ENCODE results near the gene MIEF2. TPM values are rescaled to one million over a fixed set of nuclear protein-coding genes. Genes with fewer than 3 reads are reported as not detected.
"Not testable (repeated sequence)": the region's sequence is repeated elsewhere in the genome, so short reads cannot be mapped to it uniquely, and the experiment has no call there.

The MIEF2 gene
- polyA plus RNA-seq (ENCODE audit: insufficient read length in 3 of 3), result 10 to 100 TPM; 12.2 to 19.2 (median 18.0) TPM
- long read RNA-seq, donor 1, partial matches to known transcripts, result 0 of 4 reads
- long read RNA-seq, donor 1, other reads (novel, unspliced or antisense), result 0 of 4 reads
- long read RNA-seq, donor 2, transcript MIEF2-201 (4 exons, 3,364 nt), result major isoform, 7 of 7 reads
- long read RNA-seq, donor 2, partial matches to known transcripts, result 0 of 7 reads
- long read RNA-seq, donor 2, other reads (novel, unspliced or antisense), result 0 of 7 reads
- long read RNA-seq, donor 3, transcript MIEF2-201 (4 exons, 3,364 nt), result major isoform, 6 of 8 reads
- long read RNA-seq, donor 3, partial matches to known transcripts, result 0 of 8 reads
- long read RNA-seq, donor 3, other reads (novel, unspliced or antisense), result 0 of 8 reads
- long read RNA-seq, donor 4, transcript MIEF2-201 (4 exons, 3,364 nt), result major isoform, 9 of 9 reads
- long read RNA-seq, donor 4, partial matches to known transcripts, result 0 of 9 reads
- long read RNA-seq, donor 4, other reads (novel, unspliced or antisense), result 0 of 9 reads
- long read RNA-seq, donor 5, result 0 reads
- long read RNA-seq, donor 6, transcript MIEF2-201 (4 exons, 3,364 nt), result major isoform, 7 of 8 reads
- long read RNA-seq, donor 6, partial matches to known transcripts, result 0 of 8 reads
- long read RNA-seq, donor 6, other reads (novel, unspliced or antisense), result 0 of 8 reads
- long read RNA-seq, donor 7, transcript MIEF2-201 (4 exons, 3,364 nt), result major isoform, 6 of 7 reads
- long read RNA-seq, donor 7, partial matches to known transcripts, result 0 of 7 reads
- long read RNA-seq, donor 7, other reads (novel, unspliced or antisense), result 0 of 7 reads
- long read RNA-seq, donor 8, result 0 reads
- long read RNA-seq, donor 9, transcript MIEF2-201 (4 exons, 3,364 nt), result major isoform, 9 of 11 reads
- long read RNA-seq, donor 9, partial matches to known transcripts, result 0 of 11 reads
- long read RNA-seq, donor 9, other reads (novel, unspliced or antisense), result 0 of 11 reads
- long read RNA-seq, donor 10, transcript MIEF2-201 (4 exons, 3,364 nt), result major isoform, 11 of 15 reads
- long read RNA-seq, donor 10, partial matches to known transcripts, result 0 of 15 reads
- long read RNA-seq, donor 10, other reads (novel, unspliced or antisense), result 0 of 15 reads
- long read RNA-seq, donor 11, transcript MIEF2-201 (4 exons, 3,364 nt), result major isoform, 6 of 14 reads
- long read RNA-seq, donor 11, partial matches to known transcripts, result 6 of 14 reads
- long read RNA-seq, donor 11, other reads (novel, unspliced or antisense), result 0 of 14 reads
- long read RNA-seq, donor 12, partial matches to known transcripts, result 0 of 3 reads
- long read RNA-seq, donor 12, other reads (novel, unspliced or antisense), result 0 of 3 reads
- long read RNA-seq, donor 13, result 0 reads
- long read RNA-seq, donor 14, transcript MIEF2-201 (4 exons, 3,364 nt), result major isoform, 5 of 6 reads
- long read RNA-seq, donor 14, partial matches to known transcripts, result 0 of 6 reads
- long read RNA-seq, donor 14, other reads (novel, unspliced or antisense), result 0 of 6 reads
- long read RNA-seq, donor 15, partial matches to known transcripts, result 0 of 4 reads
- long read RNA-seq, donor 15, other reads (novel, unspliced or antisense), result 0 of 4 reads
- long read RNA-seq, donor 16, transcript MIEF2-201 (4 exons, 3,364 nt), result major isoform, 18 of 31 reads
- long read RNA-seq, donor 16, partial matches to known transcripts, result 11 of 31 reads
- long read RNA-seq, donor 16, other reads (novel, unspliced or antisense), result 0 of 31 reads

- peak in 10 of 11 donors; percentile 84 to 95 (median 92) for DNase-seq (ENCODE audit: extremely low read depth in 1 of 11, low read depth in 9 of 11, low spot score in 4 of 11)
Observed at GRCh38 chr17:18260332-18261145, at the start of gene MIEF2. Gene MIEF2 (plus strand): TSS chr17:18260662. CDS start chr17:18262721, 2,059 bp downstream.

GRCh38 chr17:18213666-18214270 is 46.7 kb upstream of the MIEF2 start:
- no peak for DNase-seq (ENCODE audit: extremely low read depth in 1 of 11, low read depth in 9 of 11, low spot score in 4 of 11)

- DNase-seq (ENCODE audit: extremely low read depth in 1 of 11, low read depth in 9 of 11, low spot score in 4 of 11), result not testable (repeated sequence)
Observed at GRCh38 chr17:18216906-18217305, 43.6 kb upstream of the MIEF2 start.

- peak in 5 of 11 donors; percentile 32 to 67 (median 56) for DNase-seq (ENCODE audit: extremely low read depth in 1 of 11, low read depth in 9 of 11, low spot score in 4 of 11)
Observed at GRCh38 chr17:18217412-18218015, 42.9 kb upstream of the MIEF2 start.

GRCh38 chr17:18218756-18219415 is 41.6 kb upstream of the MIEF2 start:
- peak in 1 of 11 donors; percentile 29 for DNase-seq (ENCODE audit: extremely low read depth in 1 of 11, low read depth in 9 of 11, low spot score in 4 of 11)

GRCh38 chr17:18224053-18224386 is 36.4 kb upstream of the MIEF2 start:
- no peak for DNase-seq (ENCODE audit: extremely low read depth in 1 of 11, low read depth in 9 of 11, low spot score in 4 of 11)

- no peak for DNase-seq (ENCODE audit: extremely low read depth in 1 of 11, low read depth in 9 of 11, low spot score in 4 of 11)
Observed at GRCh38 chr17:18224387-18225120, 35.9 kb upstream of the MIEF2 start.

- peak; percentile 73 to 96 (median 93) for DNase-seq (ENCODE audit: extremely low read depth in 1 of 11, low read depth in 9 of 11, low spot score in 4 of 11)
Observed at GRCh38 chr17:18225121-18225641, 35.3 kb upstream of the MIEF2 start, which contains the start of gene LLGL1. Gene LLGL1 (plus strand): TSS chr17:18225635. CDS start chr17:18225683, 48 bp downstream.

GRCh38 chr17:18225642-18226283 is 34.7 kb upstream of the MIEF2 start:
- DNase-seq (ENCODE audit: extremely low read depth in 1 of 11, low read depth in 9 of 11, low spot score in 4 of 11), result no peak

GRCh38 chr17:18226284-18226945 is 34.0 kb upstream of the MIEF2 start:
- no peak for DNase-seq (ENCODE audit: extremely low read depth in 1 of 11, low read depth in 9 of 11, low spot score in 4 of 11)

GRCh38 chr17:18227635-18228034 is 32.8 kb upstream of the MIEF2 start:
- no peak for DNase-seq (ENCODE audit: extremely low read depth in 1 of 11, low read depth in 9 of 11, low spot score in 4 of 11)

- DNase-seq (ENCODE audit: extremely low read depth in 1 of 11, low read depth in 9 of 11, low spot score in 4 of 11), result no peak
Observed at GRCh38 chr17:18228176-18228682, 32.2 kb upstream of the MIEF2 start.

GRCh38 chr17:18229254-18229653 is 31.2 kb upstream of the MIEF2 start:
- DNase-seq (ENCODE audit: extremely low read depth in 1 of 11, low read depth in 9 of 11, low spot score in 4 of 11), result no peak

- DNase-seq (ENCODE audit: extremely low read depth in 1 of 11, low read depth in 9 of 11, low spot score in 4 of 11), result no peak
Observed at GRCh38 chr17:18229771-18230170, 30.7 kb upstream of the MIEF2 start.
